Measurements from ENCODE around the gene SLC9A2.

The SLC9A2 gene

DNA sequence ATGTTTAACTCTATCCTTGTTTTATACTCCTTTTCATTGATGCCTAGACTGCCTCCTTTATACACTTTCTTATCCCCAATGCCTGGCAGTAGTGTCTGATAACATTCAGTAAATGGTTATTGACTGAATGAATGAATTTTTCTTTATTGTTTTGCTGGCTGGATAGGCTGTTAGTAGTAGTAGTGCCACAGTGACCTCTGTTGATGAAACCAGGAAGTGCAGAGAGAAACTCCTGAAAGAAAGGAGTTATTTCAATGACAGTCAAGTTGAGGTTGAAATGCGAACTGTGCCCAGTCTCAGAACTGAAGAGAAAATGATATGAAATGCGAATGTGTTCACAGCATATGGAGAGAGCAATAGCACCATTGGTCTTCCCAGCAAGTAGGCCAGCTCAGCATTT is 26.8 kb upstream of the SLC9A2 start:
- H3K9me3 ChIP-seq (ENCODE audit: control insufficient read depth, low read length) = no peaks in the 10 kb centered on the region
- H3K27ac ChIP-seq (ENCODE audit: low read depth, low read length, severe bottlenecking) = no peak overlapping the region
- H3K4me3 ChIP-seq (ENCODE audit: extremely low read depth, insufficient read depth, low read length, poor library complexity, severe bottlenecking) = no peak overlapping the region
- H3K4me1 ChIP-seq (ENCODE audit: control insufficient read depth, insufficient read depth, low read length, poor library complexity, severe bottlenecking) = no peaks in the 10 kb centered on the region
- 86 to 88% methylated on average over 2 of the region's 2 CpGs for WGBS, 2 experiments (ENCODE audit: insufficient coverage in 2 of 2)
- no peaks in the 10 kb centered on the region for H3K36me3 ChIP-seq (ENCODE audit: control insufficient read depth, insufficient read depth, low read length)

DNA sequence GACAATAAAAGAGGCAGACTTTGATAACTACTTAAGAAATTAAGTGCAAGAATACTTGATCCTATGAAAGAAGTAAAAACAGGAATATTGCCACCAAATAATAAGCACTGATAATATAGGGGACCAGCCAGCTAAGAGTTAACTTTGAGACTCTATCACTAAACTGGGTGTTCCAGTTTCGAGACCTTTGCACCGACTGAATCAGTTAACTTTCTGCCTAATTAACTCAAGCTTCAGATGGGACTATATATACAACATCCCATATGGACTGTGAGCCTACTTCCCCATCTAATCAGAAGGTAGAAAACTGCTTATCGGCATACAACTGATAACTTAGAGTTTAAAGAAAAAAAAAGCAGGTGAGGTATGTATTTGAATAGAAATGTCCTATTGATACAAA is 25.8 kb upstream of the SLC9A2 start:
- H3K36me3 ChIP-seq (ENCODE audit: control insufficient read depth, insufficient read depth, low read length) = no peaks in the 10 kb centered on the region
- 69 to 96% methylated on average over 2 of the region's 3 CpGs for WGBS, 2 experiments (ENCODE audit: insufficient coverage in 2 of 2)
- H3K27ac ChIP-seq (ENCODE audit: low read depth, low read length, severe bottlenecking) = no peak overlapping the region
- H3K4me3 ChIP-seq (ENCODE audit: extremely low read depth, insufficient read depth, low read length, poor library complexity, severe bottlenecking) = no peak overlapping the region
- no peaks in the 10 kb centered on the region for H3K9me3 ChIP-seq (ENCODE audit: control insufficient read depth, low read length)
- no peaks in the 10 kb centered on the region for H3K4me1 ChIP-seq (ENCODE audit: control insufficient read depth, insufficient read depth, low read length, poor library complexity, severe bottlenecking)

DNA sequence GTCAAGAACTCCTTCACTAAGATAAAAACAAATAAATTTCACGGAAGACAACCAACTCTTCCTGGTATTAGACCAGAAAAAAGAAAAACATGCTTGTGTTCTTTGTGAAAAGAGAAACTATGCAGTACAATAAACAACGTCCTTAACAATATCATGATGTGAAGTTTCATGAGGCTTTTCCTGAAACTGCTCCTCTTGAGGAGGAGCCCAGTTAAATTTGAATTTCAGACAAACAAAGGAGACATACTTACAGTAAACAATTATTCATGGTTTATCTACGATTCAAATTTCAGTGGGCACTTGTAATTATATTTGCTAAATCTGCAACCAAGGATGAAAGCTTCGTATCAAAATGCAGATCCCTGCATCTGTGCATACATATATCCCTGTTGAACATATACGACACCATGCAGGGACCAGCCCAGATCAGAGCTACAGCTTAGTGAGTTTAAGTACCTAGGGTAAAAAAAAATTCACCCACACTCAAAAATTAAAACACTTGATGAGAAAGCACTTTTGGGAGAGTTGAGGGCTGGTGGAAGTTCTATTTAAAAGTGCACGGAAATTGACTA is 24.8 kb upstream of the SLC9A2 start:
- H3K36me3 ChIP-seq (ENCODE audit: control insufficient read depth, insufficient read depth, low read length) = no peaks in the 10 kb centered on the region
- 100% methylated on average over 1 to 2 of the region's 6 CpGs for WGBS, 2 experiments (ENCODE audit: insufficient coverage in 2 of 2)
- H3K27ac ChIP-seq (ENCODE audit: low read depth, low read length, severe bottlenecking) = no peak overlapping the region
- no peaks in the 10 kb centered on the region for H3K9me3 ChIP-seq (ENCODE audit: control insufficient read depth, low read length)
- no peak overlapping the region for H3K4me3 ChIP-seq (ENCODE audit: extremely low read depth, insufficient read depth, low read length, poor library complexity, severe bottlenecking)
- no peaks in the 10 kb centered on the region for H3K4me1 ChIP-seq (ENCODE audit: control insufficient read depth, insufficient read depth, low read length, poor library complexity, severe bottlenecking)

DNA sequence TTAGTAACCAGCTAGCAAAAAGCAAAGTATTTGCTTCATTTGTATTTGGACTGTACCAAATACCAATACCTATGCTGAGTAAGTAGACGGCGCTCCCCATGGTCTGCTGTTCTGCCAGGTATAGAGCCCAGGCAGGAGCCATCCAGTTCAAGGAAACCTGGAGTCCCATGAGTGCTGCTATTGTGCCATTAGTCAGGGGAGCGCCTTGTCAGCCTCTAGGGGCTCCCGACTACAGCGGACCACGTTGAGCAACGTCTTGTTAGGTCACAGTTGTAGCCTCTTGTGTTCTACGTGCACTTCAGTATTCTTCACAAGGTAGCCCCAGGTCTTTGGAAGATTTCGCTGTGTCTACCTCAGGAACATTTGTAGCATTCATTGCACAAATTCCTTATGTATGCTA is 21.6 kb upstream of the SLC9A2 start:
- 75 to 77% methylated on average over 7 to 8 of the region's 9 CpGs for WGBS, 2 experiments (ENCODE audit: insufficient coverage in 2 of 2)
- Histone ChIP-seq H3K36me3 (ENCODE audit: control insufficient read depth, insufficient read depth, low read length) (no peaks in the 10 kb centered on the region), H3K9me3 (ENCODE audit: control insufficient read depth, low read length) (no peaks in the 10 kb centered on the region), H3K4me1 (ENCODE audit: control insufficient read depth, insufficient read depth, low read length, poor library complexity, severe bottlenecking) (no peaks in the 10 kb centered on the region), H3K27ac (ENCODE audit: low read depth, low read length, severe bottlenecking) (no peak overlapping the region), H3K4me3 (ENCODE audit: extremely low read depth, insufficient read depth, low read length, poor library complexity, severe bottlenecking) (no peak overlapping the region)

DNA sequence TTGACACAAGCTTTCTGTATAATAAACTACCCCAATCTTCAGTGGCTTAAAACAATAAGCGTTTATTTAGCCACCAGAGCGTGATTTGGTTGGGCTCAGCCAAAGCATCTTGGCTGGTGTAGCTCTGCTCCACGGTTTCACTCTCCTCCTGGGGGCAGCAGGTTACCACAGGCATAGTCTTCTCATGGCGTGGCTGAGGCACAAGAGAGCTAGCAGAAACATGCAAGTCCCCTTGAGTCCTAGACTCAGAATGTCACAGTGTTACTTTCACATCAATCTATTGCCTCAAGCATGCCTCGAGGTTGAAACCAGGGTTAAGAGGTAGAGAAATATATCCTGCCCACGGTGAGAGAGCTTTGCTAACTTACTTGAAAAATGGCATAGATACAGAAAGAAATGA is 19.9 kb upstream of the SLC9A2 start:
- H3K4me3 ChIP-seq (ENCODE audit: extremely low read depth, insufficient read depth, low read length, poor library complexity, severe bottlenecking) = no peak overlapping the region
- no peaks in the 10 kb centered on the region for H3K4me1 ChIP-seq (ENCODE audit: control insufficient read depth, insufficient read depth, low read length, poor library complexity, severe bottlenecking)
- H3K27ac ChIP-seq (ENCODE audit: low read depth, low read length, severe bottlenecking) = no peak overlapping the region
- WGBS, 2 experiments (ENCODE audit: insufficient coverage in 2 of 2) = 60 to 63% methylated on average over 4 to 5 of the region's 6 CpGs
- H3K36me3 ChIP-seq (ENCODE audit: control insufficient read depth, insufficient read depth, low read length) = no peaks in the 10 kb centered on the region
- H3K9me3 ChIP-seq (ENCODE audit: control insufficient read depth, low read length) = no peaks in the 10 kb centered on the region

DNA sequence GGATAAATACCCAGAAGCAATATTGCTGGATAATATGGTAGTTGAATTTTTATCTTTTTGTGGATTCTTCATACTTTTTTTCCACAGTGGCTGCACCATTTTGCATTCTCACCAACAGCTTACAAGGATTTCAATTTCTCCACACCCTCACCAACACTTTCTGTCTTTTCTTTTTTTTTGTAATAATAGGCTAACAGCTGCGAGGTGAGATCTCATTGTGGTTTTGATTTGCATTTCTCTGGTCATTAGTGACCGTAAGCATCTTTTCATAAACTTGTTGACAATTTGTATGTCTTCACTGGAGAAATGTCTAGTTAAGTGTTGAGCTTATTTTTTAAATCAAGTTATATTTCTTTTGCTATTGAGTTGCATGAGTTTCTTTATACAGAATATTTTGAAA is 17.6 kb upstream of the SLC9A2 start:
- Histone ChIP-seq H3K4me3 (ENCODE audit: extremely low read depth, insufficient read depth, low read length, poor library complexity, severe bottlenecking) (no peak overlapping the region), H3K27ac (ENCODE audit: low read depth, low read length, severe bottlenecking) (no peak overlapping the region), H3K4me1 (ENCODE audit: control insufficient read depth, insufficient read depth, low read length, poor library complexity, severe bottlenecking) (no peaks in the 10 kb centered on the region), H3K9me3 (ENCODE audit: control insufficient read depth, low read length) (no peaks in the 10 kb centered on the region), H3K36me3 (ENCODE audit: control insufficient read depth, insufficient read depth, low read length) (no peaks in the 10 kb centered on the region)
- 80% methylated on average over 1 of the region's 2 CpGs; no CpG with 5 or more reads in 1 of the 2 experiments for WGBS, 2 experiments (ENCODE audit: insufficient coverage in 2 of 2)

DNA sequence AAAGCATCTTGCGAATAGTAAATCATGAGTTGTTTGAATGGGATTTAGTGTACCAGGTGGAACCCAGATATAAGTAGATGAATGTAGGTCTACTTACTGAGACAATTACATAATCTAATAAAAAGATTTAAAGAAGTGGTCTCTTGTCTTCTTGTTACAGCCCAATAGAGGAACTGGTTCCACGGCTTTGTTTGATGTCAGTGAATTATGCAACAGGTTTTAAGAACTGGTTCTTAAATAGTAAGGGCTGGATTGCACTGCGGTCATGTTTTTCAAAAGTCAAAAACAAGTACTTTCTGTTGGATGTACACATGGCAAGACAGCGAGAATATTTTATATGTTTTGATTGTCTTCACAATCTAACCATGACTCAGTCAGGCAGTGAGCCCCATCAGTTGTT is 15.4 kb upstream of the SLC9A2 start:
- no peak overlapping the region for H3K27ac ChIP-seq (ENCODE audit: low read depth, low read length, severe bottlenecking)
- 100% methylated on average over 1 of the region's 4 CpGs for WGBS, 2 experiments (ENCODE audit: insufficient coverage in 2 of 2)

DNA sequence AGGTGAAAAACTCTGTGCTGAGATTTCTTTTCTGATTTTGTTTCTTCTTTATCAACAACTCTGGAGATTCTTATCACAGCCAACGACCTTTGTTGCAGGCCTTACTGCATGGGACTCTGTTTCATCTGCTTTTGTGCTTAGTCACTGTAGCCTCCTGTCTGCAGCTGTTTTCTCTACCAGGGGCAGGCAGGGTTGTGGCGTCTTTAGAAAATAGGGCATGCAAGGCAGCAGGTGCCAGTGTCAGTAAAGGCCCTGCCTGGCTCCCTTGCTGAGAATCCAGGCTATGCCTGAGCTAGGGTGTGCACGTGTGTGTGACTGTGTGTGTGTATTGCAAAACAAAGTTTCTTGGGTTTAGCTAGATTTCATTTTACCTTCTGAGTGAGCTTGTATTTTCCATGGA is 14.6 kb upstream of the SLC9A2 start:
- Histone ChIP-seq H3K36me3 (ENCODE audit: control insufficient read depth, insufficient read depth, low read length) (no peaks in the 10 kb centered on the region), H3K4me3 (ENCODE audit: extremely low read depth, insufficient read depth, low read length, poor library complexity, severe bottlenecking) (no peak overlapping the region), H3K9me3 (ENCODE audit: control insufficient read depth, low read length) (no peaks in the 10 kb centered on the region), H3K27ac (ENCODE audit: low read depth, low read length, severe bottlenecking) (no peak overlapping the region), H3K4me1 (ENCODE audit: control insufficient read depth, insufficient read depth, low read length, poor library complexity, severe bottlenecking) (no peaks in the 10 kb centered on the region)
- WGBS, 2 experiments (ENCODE audit: insufficient coverage in 2 of 2) = 60 to 77% methylated on average over 2 to 3 of the region's 3 CpGs

More for the DNA sequence above, 15.4 kb upstream of the SLC9A2 start:
- no peaks in the 10 kb centered on the region for H3K4me1 ChIP-seq (ENCODE audit: control insufficient read depth, insufficient read depth, low read length, poor library complexity, severe bottlenecking)
- H3K9me3 ChIP-seq (ENCODE audit: control insufficient read depth, low read length) = no peaks in the 10 kb centered on the region
- no peak overlapping the region for H3K4me3 ChIP-seq (ENCODE audit: extremely low read depth, insufficient read depth, low read length, poor library complexity, severe bottlenecking)
- no peaks in the 10 kb centered on the region for H3K36me3 ChIP-seq (ENCODE audit: control insufficient read depth, insufficient read depth, low read length)

DNA sequence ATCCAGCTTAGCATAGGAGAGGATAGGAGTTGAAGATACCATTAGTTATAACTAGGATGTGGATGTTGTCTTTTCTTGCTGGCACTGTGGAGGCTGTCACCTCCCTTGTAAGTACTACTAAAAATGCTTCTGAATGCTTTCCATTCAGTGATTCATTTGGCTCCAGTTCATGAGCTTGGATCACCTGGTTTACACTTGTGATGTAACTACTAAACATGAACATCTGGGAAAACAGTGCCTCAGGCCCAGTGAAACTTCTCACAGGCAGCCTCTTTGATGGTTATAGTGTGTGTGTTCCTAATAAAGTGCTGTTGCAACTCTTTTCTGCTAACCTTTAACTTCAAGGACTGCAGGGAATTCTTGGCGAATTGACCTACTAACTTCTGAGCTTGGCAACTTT is 13.0 kb upstream of the SLC9A2 start:
- H3K4me1 ChIP-seq (ENCODE audit: control insufficient read depth, insufficient read depth, low read length, poor library complexity, severe bottlenecking) = no peaks in the 10 kb centered on the region
- no peaks in the 10 kb centered on the region for H3K36me3 ChIP-seq (ENCODE audit: control insufficient read depth, insufficient read depth, low read length)
- no peak overlapping the region for H3K27ac ChIP-seq (ENCODE audit: low read depth, low read length, severe bottlenecking)
- H3K4me3 ChIP-seq (ENCODE audit: extremely low read depth, insufficient read depth, low read length, poor library complexity, severe bottlenecking) = no peak overlapping the region
- H3K9me3 ChIP-seq (ENCODE audit: control insufficient read depth, low read length) = no peaks in the 10 kb centered on the region
- 86% methylated on average over 1 of the region's 1 CpG; no CpG with 5 or more reads in 1 of the 2 experiments for WGBS, 2 experiments (ENCODE audit: insufficient coverage in 2 of 2)

DNA sequence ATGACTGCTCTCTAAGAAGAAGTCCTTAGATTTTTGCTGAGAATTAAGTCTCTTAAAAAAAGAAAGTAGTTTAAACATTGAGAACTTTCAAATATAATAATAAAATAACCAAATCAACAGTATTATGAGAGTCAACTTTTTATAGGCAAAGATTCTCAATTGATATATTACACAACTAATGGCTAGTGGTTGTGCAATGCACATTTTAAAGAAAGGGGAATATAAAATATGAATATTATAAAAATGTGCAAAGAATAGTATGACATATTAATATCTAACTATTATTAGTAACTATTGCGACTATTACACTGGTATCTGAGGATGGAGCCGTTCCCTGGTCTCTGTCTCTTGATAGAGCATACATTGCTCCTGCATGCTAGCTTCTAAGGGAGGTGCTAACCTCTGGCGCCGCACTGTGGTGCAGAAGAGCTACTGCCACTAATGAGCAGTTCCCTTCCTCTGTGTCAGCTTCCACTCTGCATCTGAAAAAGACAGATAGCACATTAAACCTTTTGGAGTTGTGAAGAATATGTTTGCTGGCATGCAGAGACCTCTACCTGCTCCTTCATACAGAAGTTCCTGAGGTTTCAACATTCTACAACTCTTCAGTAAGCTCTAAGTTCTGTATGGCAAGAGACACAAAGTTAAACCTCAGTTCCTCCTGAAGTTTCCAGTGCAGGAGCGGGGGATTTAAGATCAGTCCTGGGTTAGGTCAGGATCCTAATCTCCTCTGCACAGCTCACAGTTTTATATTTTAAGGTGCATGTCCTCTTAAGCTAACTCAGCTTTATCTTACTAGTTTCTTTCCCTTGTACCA is 3.5 kb upstream of the SLC9A2 start:
- Histone ChIP-seq H3K27ac (ENCODE audit: low read depth, low read length, severe bottlenecking) (no peak overlapping the region), H3K36me3 (ENCODE audit: control insufficient read depth, insufficient read depth, low read length) (no peaks in the 10 kb centered on the region), H3K4me1 (ENCODE audit: control insufficient read depth, insufficient read depth, low read length, poor library complexity, severe bottlenecking) (no peaks in the 10 kb centered on the region), H3K4me3 (ENCODE audit: extremely low read depth, insufficient read depth, low read length, poor library complexity, severe bottlenecking) (no peak overlapping the region), H3K9me3 (ENCODE audit: control insufficient read depth, low read length) (no peaks in the 10 kb centered on the region)
- WGBS, 2 experiments (ENCODE audit: insufficient coverage in 2 of 2) = 0 to 28% methylated on average over 2 to 5 of the region's 5 CpGs
